Lower leg skin (tissue), 3 donors: ENCODE results near the gene MICAL2.

Experiments
- CTCF ChIP-seq, 3 donors: fragments of 450-650 bp; IDR thresholded peaks; one replicate each; pipeline ENCODE4 v1.5.1; 2016; ENCODE audit warnings: antibody characterized with exemption in 3 of 3, mild to moderate bottlenecking in 3 of 3, moderate library complexity in 2 of 3
- POLR2A ChIP-seq, 2 donors: fragments of 450-650 bp; IDR thresholded peaks; one replicate each; pipeline ENCODE4 v1.6.1; 2016 to 2017; ENCODE audit warnings: antibody characterized with exemption in 2 of 2, mild to moderate bottlenecking in 1 of 2, moderate library complexity in 1 of 2

DNA sequence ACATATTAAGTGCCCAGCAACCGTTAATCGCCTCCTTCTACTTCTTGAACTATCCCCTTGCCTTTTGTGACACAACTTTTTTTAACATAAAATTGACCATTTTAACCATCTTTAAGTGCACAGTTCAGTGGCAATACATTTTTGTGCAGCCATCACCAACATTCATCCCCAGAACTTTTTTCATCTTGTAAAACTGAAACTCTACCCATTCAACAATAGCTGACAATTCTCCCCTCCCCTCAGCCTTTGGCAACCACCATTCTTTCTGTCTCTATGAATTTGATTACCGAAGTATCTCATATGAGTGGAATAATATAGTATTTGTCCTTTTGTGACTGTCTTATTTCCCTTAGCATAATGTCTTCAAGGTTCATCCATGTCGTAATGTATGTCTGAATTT lies 66.0 kb downstream of the MICAL2 start:
- no peak for TF ChIP-seq CTCF (IDR thresholded peaks at IDR 0.05)
- TF ChIP-seq POLR2A (IDR thresholded peaks at IDR 0.05) = no peak
